ENCODE data around the gene EXOC6. TPM values are rescaled to one million over a fixed set of nuclear protein-coding genes. Genes with fewer than 3 reads are reported as not detected.

The EXOC6 gene
- total RNA-seq, 1 experiment from 2014 or later: 12.9 TPM

- H2AFZ ChIP-seq (ENCODE audit: low read depth, low read length, poor library complexity, severe bottlenecking): no peak overlapping the region
- no peak for ATAC-seq
- H3K4me2 ChIP-seq (ENCODE audit: low read length): no peak overlapping the region
- no TSS peak for BruUV-seq (replicated peaks)
- H3K9me3 ChIP-seq (ENCODE audit: control insufficient read depth in 1 of 2, insufficient read depth in 1 of 2, low read depth in 1 of 2, low read length in 2 of 2): no peaks in the 10 kb centered on the region
- CTCF ChIA-PET: no interaction called here
- TF ChIP-seq ZBTB33 (IDR thresholded peaks at IDR 0.05; ENCODE audit: extremely low read depth, insufficient replicate concordance, low read length) (no peak), YY1 (IDR thresholded peaks at IDR 0.05; ENCODE audit: extremely low read depth, insufficient replicate concordance, low read depth, low read length) (no peak), ZNF274 (IDR thresholded peaks at IDR 0.05; ENCODE audit: low read depth, low read length) (no peak), ELF1 (IDR thresholded peaks at IDR 0.05; ENCODE audit: borderline replicate concordance, low read depth) (no peak), EZH2 (IDR thresholded peaks at IDR 0.05) (no peak), CBX3 (IDR thresholded peaks at IDR 0.05; ENCODE audit: low read depth) (no peak), EGR1 (IDR thresholded peaks at IDR 0.05; ENCODE audit: low read depth) (no peak), CTCF (IDR thresholded peaks at IDR 0.05 in 2 of 3, conservative IDR thresholded peaks at IDR 0.05 in 1 of 3; ENCODE audit: borderline replicate concordance in 1 of 3, insufficient read depth in 1 of 3, low read depth in 2 of 3, low read length in 2 of 3) (no peak), JUND (IDR thresholded peaks at IDR 0.05) (no peak), SRF (IDR thresholded peaks at IDR 0.05; ENCODE audit: low read depth) (no peak), POLR2AphosphoS5 (IDR thresholded peaks at IDR 0.05; ENCODE audit: low read depth, low read length) (no peak), EZH2phosphoT487 (IDR thresholded peaks at IDR 0.05; ENCODE audit: borderline replicate concordance) (no peak), MAX (IDR thresholded peaks at IDR 0.05) (no peak), REST (IDR thresholded peaks at IDR 0.05; ENCODE audit: low read depth) (no peak), POLR2A (IDR thresholded peaks at IDR 0.05; ENCODE audit: borderline replicate concordance, extremely low read depth, insufficient read depth, insufficient read length) (no peak), RAD21 (IDR thresholded peaks at IDR 0.05; ENCODE audit: low read depth) (no peak), ATF3 (IDR thresholded peaks at IDR 0.05) (no peak), FOSL1 (IDR thresholded peaks at IDR 0.05; ENCODE audit: low read depth) (no peak)
- no peaks in the 10 kb centered on the region for H3K27me3 ChIP-seq (ENCODE audit: insufficient read depth, low read length)
- no peak overlapping the region for H3K27ac ChIP-seq (ENCODE audit: low read depth, low read length)
- no peaks in the 10 kb centered on the region for H4K20me1 ChIP-seq (ENCODE audit: insufficient read depth)
- 0 out of 4 replicates have a peak, but pooled peaks cover 0 to 2% of the 10 kb centered on the region in 2 experiments for H3K36me3 ChIP-seq (ENCODE audit: control insufficient read depth in 1 of 2, insufficient read depth in 2 of 2, low read length in 2 of 2)
- DNase-seq (ENCODE audit: low read depth, low spot score): no peak
- no peak overlapping the region for H3K9ac ChIP-seq (ENCODE audit: low read length)
- H3K79me2 ChIP-seq (ENCODE audit: insufficient read depth, low read length): no peaks in the 10 kb centered on the region
- intact Hi-C loops (cut with micrococcal nuclease): no loop called here
- RAD21 ChIA-PET (ENCODE audit: low non-redundant PET in 1 of 2, low total read pairs in 2 of 2, uncharacterized antibody in 2 of 2, unreplicated experiment in 2 of 2): no interaction called here
- H3K4me3 ChIP-seq (replicated peaks in 1 of 2; ENCODE audit: low read depth in 1 of 2, low read length in 2 of 2): no peak overlapping the region
- no peaks in the 10 kb centered on the region for H3K9me2 ChIP-seq (ENCODE audit: insufficient read depth)
- no peaks in the 10 kb centered on the region for H3K4me1 ChIP-seq (ENCODE audit: control insufficient read depth in 1 of 2, insufficient read depth in 2 of 2, low read length in 2 of 2)
- POLR2A ChIA-PET: no interaction called here
Measured at GRCh38 chr10:92946491-92946890, 98.2 kb downstream of the EXOC6 start.
